Esophagus muscularis mucosa (tissue), 3 donors: Measurements from ENCODE around the gene CD300LF.

ENCODE experiments used
- POLR2A ChIP-seq: fragments of 450-650 bp; IDR thresholded peaks from one replicate; pipeline ENCODE4 v1.6.1; 2017; ENCODE audit warnings: antibody characterized with exemption, moderate library complexity, mild to moderate bottlenecking, low read depth
- TF ChIP-seq, protein P1 (sequence below), 3 experiments: fragments of 200-600 bp in 2 of 3; fragments of 450-650 bp in 1 of 3; sonication (generic) in 2 of 3; IDR thresholded peaks; one replicate each; pipeline ENCODE4 v1.5.1; 2017 to 2019; ENCODE audit warnings: antibody characterized with exemption in 3 of 3, mild to moderate bottlenecking in 2 of 3, moderate library complexity in 1 of 3

DNA sequence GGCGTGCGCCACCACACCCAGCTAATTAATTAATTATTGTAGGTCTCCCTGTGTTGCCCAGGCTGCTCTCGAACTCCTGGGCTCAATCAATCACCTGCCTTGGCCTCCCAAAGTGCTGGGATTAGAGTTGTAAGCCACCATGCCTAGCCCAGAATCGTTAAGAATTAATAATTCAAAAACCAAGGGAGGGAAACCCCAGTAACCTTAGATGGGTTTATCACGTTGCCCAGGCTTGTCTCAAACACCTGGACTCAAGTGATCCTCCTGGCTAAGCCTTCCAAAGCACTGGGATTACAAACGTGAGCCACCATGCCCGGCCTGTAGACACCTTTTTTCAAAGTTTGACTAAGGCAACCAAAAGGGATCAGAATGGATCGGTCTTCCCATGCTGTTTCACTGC is 21.6 kb downstream of the CD300LF start:
- TF ChIP-seq, protein P1, sequence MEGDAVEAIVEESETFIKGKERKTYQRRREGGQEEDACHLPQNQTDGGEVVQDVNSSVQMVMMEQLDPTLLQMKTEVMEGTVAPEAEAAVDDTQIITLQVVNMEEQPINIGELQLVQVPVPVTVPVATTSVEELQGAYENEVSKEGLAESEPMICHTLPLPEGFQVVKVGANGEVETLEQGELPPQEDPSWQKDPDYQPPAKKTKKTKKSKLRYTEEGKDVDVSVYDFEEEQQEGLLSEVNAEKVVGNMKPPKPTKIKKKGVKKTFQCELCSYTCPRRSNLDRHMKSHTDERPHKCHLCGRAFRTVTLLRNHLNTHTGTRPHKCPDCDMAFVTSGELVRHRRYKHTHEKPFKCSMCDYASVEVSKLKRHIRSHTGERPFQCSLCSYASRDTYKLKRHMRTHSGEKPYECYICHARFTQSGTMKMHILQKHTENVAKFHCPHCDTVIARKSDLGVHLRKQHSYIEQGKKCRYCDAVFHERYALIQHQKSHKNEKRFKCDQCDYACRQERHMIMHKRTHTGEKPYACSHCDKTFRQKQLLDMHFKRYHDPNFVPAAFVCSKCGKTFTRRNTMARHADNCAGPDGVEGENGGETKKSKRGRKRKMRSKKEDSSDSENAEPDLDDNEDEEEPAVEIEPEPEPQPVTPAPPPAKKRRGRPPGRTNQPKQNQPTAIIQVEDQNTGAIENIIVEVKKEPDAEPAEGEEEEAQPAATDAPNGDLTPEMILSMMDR (IDR thresholded peaks at IDR 0.05) = no peak
- TF ChIP-seq POLR2A = no peak
